HG02678 (cell line): Measurements from ENCODE around the gene HS3ST3A1.

Source experiments
- ATAC-seq: cut with Tn5 transposase; IDR thresholded peaks from one replicate; pipeline ENCODE4 v1.9.1; 2021; ENCODE audit warnings: mild to moderate bottlenecking, moderate library complexity; ENCODE audit not compliant: unreplicated experiment

HS3ST3A1 gene

GRCh38 chr17:13601776-13602551 is at the start of gene HS3ST3A1:
Gene HS3ST3A1, minus strand, starts transcription at chr17:13601929. Its CDS starts 800 bp downstream, at chr17:13601129.
- no peak for ATAC-seq

- ATAC-seq, result no peak
Measured at GRCh38 chr17:13650096-13650675, 48.5 kb upstream of the HS3ST3A1 start.

- ATAC-seq, result no peak
Measured at GRCh38 chr17:13647543-13648021, 45.9 kb upstream of the HS3ST3A1 start.

- no peak for ATAC-seq
Measured at GRCh38 chr17:13646969-13647542, 45.3 kb upstream of the HS3ST3A1 start.

- ATAC-seq, result no peak
Measured at GRCh38 chr17:13646411-13646810, 44.7 kb upstream of the HS3ST3A1 start.

GRCh38 chr17:13643180-13643579 is 41.5 kb upstream of the HS3ST3A1 start:
- no peak for ATAC-seq

- ATAC-seq, result no peak
Measured at GRCh38 chr17:13642188-13642587, 40.5 kb upstream of the HS3ST3A1 start.

- no peak for ATAC-seq
Measured at GRCh38 chr17:13640551-13640950, 38.8 kb upstream of the HS3ST3A1 start.

- no peak for ATAC-seq
Measured at GRCh38 chr17:13638855-13639458, 37.2 kb upstream of the HS3ST3A1 start.

GRCh38 chr17:13636951-13637350 is 35.2 kb upstream of the HS3ST3A1 start:
- ATAC-seq, result no peak

GRCh38 chr17:13635951-13636350 is 34.2 kb upstream of the HS3ST3A1 start:
- no peak for ATAC-seq

GRCh38 chr17:13634021-13634420 is 32.3 kb upstream of the HS3ST3A1 start:
- no peak for ATAC-seq

- ATAC-seq, result no peak
Measured at GRCh38 chr17:13631529-13631928, 29.8 kb upstream of the HS3ST3A1 start.

GRCh38 chr17:13626703-13627102 is 25.0 kb upstream of the HS3ST3A1 start:
- ATAC-seq, result no peak

- no peak for ATAC-seq
Measured at GRCh38 chr17:13619462-13619861, 17.7 kb upstream of the HS3ST3A1 start.

GRCh38 chr17:13616031-13616430 is 14.3 kb upstream of the HS3ST3A1 start:
- no peak for ATAC-seq

GRCh38 chr17:13609941-13610340 is 8.2 kb upstream of the HS3ST3A1 start:
- no peak for ATAC-seq

- ATAC-seq, result no peak
Measured at GRCh38 chr17:13601322-13601775, 380 bp downstream of the HS3ST3A1 start.

- ATAC-seq, result no peak
Measured at GRCh38 chr17:13600475-13601321, 1.0 kb downstream of the HS3ST3A1 start.

GRCh38 chr17:13599864-13600263 is 1.9 kb downstream of the HS3ST3A1 start:
- no peak for ATAC-seq

GRCh38 chr17:13599168-13599577 is 2.6 kb downstream of the HS3ST3A1 start:
- no peak for ATAC-seq
